Ishikawa (cell line): ENCODE results near the gene ZNF205.
A peak's percentile ranks its signal among the peaks of the same experiment; 100 is the strongest.

Source experiments
- CEBPB ChIP-seq: IDR thresholded peaks from 2 replicates; pipeline ENCODE4 v1.6.1; 2012
- CREB1 ChIP-seq: IDR thresholded peaks from 2 replicates; pipeline ENCODE4 v1.6.1; 2012; ENCODE audit warnings: low read depth
- EGR1 ChIP-seq: IDR thresholded peaks from 2 replicates; pipeline ENCODE4 v1.6.1; 2012
- EP300 ChIP-seq: IDR thresholded peaks from 2 replicates; pipeline ENCODE4 v1.6.1; 2012; ENCODE audit warnings: borderline replicate concordance
- FOXM1 ChIP-seq: IDR thresholded peaks from 2 replicates; pipeline ENCODE4 v1.6.1; 2012; ENCODE audit warnings: low read depth, borderline replicate concordance
- NFIC ChIP-seq: IDR thresholded peaks from 2 replicates; pipeline ENCODE4 v1.6.1; 2012
- RAD21 ChIP-seq: IDR thresholded peaks from 2 replicates; pipeline ENCODE4 v1.6.1; 2012; ENCODE audit warnings: low read depth
- TAF1 ChIP-seq: IDR thresholded peaks from 2 replicates; pipeline ENCODE4 v1.6.1; 2012; ENCODE audit warnings: low read depth, mild to moderate bottlenecking
- TCF12 ChIP-seq: IDR thresholded peaks from 2 replicates; pipeline ENCODE4 v1.6.1; 2012; ENCODE audit warnings: low read depth
- TEAD4 ChIP-seq: IDR thresholded peaks from 2 replicates; pipeline ENCODE4 v1.6.1; 2012
- YY1 ChIP-seq: IDR thresholded peaks from 2 replicates; pipeline ENCODE4 v1.6.1; 2012; ENCODE audit warnings: low read depth
- ZBTB7A ChIP-seq: IDR thresholded peaks from 2 replicates; pipeline ENCODE4 v1.6.1; 2012; ENCODE audit warnings: low read depth
- TF ChIP-seq, protein P1 (sequence below): IDR thresholded peaks from 2 replicates; pipeline ENCODE4 v1.6.1; 2012
- TF ChIP-seq, protein P2 (sequence below): IDR thresholded peaks from 2 replicates; pipeline ENCODE4 v1.6.1; 2012; ENCODE audit warnings: low read depth, mild to moderate bottlenecking
- TF ChIP-seq, protein P3 (sequence below): IDR thresholded peaks from 2 replicates; pipeline ENCODE4 v1.6.1; 2012

Gene ZNF205

DNA sequence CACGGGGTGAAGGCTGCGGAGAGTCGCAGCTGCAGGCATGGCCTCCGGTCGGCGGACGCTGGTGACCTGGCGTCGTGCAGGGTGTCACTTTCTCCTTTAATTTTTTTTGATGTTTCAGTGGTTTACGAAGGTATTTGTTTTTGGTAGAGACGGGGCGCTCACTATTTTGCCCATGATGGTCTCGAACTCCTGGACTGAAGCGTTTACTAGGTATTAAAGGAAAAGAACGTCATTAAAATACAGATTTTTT is 39.6 kb downstream of the ZNF205 start:
- TF ChIP-seq CEBPB (no peak), CREB1 (no peak), YY1 (no peak), RAD21 (no peak), FOXM1 (no peak), TAF1 (no peak), TCF12 (no peak), EGR1 (no peak), ZBTB7A (no peak), EP300 (no peak)
- TF ChIP-seq, protein P1, sequence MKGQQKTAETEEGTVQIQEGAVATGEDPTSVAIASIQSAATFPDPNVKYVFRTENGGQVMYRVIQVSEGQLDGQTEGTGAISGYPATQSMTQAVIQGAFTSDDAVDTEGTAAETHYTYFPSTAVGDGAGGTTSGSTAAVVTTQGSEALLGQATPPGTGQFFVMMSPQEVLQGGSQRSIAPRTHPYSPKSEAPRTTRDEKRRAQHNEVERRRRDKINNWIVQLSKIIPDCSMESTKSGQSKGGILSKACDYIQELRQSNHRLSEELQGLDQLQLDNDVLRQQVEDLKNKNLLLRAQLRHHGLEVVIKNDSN, result no peak
- TF ChIP-seq, protein P2, sequence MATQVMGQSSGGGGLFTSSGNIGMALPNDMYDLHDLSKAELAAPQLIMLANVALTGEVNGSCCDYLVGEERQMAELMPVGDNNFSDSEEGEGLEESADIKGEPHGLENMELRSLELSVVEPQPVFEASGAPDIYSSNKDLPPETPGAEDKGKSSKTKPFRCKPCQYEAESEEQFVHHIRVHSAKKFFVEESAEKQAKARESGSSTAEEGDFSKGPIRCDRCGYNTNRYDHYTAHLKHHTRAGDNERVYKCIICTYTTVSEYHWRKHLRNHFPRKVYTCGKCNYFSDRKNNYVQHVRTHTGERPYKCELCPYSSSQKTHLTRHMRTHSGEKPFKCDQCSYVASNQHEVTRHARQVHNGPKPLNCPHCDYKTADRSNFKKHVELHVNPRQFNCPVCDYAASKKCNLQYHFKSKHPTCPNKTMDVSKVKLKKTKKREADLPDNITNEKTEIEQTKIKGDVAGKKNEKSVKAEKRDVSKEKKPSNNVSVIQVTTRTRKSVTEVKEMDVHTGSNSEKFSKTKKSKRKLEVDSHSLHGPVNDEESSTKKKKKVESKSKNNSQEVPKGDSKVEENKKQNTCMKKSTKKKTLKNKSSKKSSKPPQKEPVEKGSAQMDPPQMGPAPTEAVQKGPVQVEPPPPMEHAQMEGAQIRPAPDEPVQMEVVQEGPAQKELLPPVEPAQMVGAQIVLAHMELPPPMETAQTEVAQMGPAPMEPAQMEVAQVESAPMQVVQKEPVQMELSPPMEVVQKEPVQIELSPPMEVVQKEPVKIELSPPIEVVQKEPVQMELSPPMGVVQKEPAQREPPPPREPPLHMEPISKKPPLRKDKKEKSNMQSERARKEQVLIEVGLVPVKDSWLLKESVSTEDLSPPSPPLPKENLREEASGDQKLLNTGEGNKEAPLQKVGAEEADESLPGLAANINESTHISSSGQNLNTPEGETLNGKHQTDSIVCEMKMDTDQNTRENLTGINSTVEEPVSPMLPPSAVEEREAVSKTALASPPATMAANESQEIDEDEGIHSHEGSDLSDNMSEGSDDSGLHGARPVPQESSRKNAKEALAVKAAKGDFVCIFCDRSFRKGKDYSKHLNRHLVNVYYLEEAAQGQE, result no peak
- TF ChIP-seq, protein P3, sequence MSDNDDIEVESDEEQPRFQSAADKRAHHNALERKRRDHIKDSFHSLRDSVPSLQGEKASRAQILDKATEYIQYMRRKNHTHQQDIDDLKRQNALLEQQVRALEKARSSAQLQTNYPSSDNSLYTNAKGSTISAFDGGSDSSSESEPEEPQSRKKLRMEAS, result no peak

DNA sequence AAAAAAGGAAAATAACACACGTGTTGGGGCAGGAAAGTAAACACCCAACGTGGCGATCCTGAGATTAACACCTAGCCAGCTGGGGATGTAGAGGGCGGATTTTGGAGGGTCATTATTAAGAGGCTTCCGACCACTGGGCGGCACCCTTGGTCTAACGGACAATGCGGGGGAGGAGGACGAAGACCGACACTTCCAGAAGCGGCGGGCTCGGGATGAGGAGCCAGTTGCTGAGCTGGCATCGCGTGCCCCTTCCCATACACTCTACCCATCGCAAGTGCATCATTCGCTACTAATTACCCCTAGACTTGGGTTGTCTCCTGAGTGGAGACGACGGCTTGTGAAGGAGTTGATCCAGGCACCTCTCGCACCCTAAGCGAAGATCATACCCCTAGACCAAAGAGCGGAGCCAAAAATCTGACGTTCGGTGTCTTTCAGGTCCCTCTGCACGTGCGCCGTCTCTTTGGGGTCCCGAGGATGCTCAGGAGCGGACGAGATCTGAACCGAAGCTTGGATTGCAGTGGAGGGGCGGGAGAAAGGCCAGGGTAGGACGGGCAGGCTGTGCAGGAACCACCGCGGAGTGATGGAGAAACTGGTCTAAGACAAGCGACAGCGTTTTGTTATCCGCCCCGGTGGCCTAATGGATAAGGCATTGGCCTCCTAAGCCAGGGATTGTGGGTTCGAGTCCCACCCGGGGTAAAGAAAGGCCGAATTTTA is 40.0 kb downstream of the ZNF205 start:
- TF ChIP-seq, protein P2, result no peak
- TF ChIP-seq TEAD4 (peak; percentile 93), FOXM1 (no peak), EGR1 (peak; percentile 68), RAD21 (peak; percentile 57), ZBTB7A (no peak), CREB1 (no peak), TCF12 (peak; percentile 46; the same call in 1 of the 2 replicates), EP300 (no peak; the same call in 1 of the 2 replicates), CEBPB (peak; percentile 54; the same call in 1 of the 2 replicates), NFIC (no peak), TAF1 (peak; percentile 39; the same call in 1 of the 2 replicates), YY1 (peak; percentile 57; the same call in 1 of the 2 replicates)
- TF ChIP-seq, protein P3, result peak; percentile 45; the same call in 1 of the 2 replicates
- TF ChIP-seq, protein P1, result no peak; the same call in 1 of the 2 replicates

DNA sequence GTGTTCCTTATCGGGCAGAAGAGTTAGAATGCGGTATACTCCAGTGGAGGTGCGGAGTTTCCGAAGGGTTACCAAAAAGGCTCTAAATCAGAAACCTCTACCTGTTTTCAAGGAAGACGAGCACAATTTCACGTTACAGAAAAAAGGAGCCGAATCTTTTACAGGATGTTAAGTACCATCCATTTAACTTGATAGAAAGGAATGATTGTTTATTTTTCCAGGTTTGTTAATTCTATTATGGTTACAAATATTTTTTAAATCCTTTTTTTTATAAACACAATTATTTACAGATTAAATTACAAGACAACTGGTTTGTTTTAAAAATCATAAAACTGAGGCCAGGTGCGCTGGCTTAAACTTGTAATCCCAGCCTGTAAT is 40.6 kb downstream of the ZNF205 start:
- TF ChIP-seq, protein P1, result 0 out of 2 replicates have a peak, but pooled peaks have one; percentile 18
- TF ChIP-seq, protein P2, result no peak

DNA sequence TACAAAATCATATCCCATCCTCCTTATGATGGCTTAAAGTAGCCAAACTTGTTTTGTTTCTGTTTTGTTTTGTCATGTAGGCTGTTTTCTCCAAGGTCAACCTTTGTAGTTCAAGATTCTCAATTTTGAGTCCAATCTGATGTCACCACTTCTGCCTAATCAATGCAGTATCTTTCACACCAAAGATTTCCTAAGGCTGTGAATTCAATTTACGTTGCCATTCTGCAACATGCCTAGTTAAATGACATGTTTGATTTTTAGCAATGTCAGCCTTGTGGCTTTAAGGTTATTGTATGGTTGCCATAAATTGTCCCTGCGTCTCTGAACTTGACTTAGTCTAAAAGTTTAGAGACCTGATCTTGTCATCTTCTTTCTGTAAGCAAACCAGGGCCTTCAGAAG is 42.8 kb downstream of the ZNF205 start:
- no peak for TF ChIP-seq TCF12
- no peak for TF ChIP-seq EP300
- no peak for TF ChIP-seq NFIC
- TF ChIP-seq, protein P3, result no peak
- TF ChIP-seq, protein P1, result no peak
- TF ChIP-seq RAD21, result no peak
- no peak for TF ChIP-seq YY1
- TF ChIP-seq ZBTB7A, result no peak
- TF ChIP-seq TAF1, result no peak
- no peak for TF ChIP-seq FOXM1
- TF ChIP-seq, protein P2, result no peak
- no peak for TF ChIP-seq EGR1
- TF ChIP-seq CREB1, result no peak
- no peak for TF ChIP-seq TEAD4
- TF ChIP-seq CEBPB, result no peak
